HepG2 (cell line): ENCODE measurements around the gene TFF2. TPM values are rescaled to one million over a fixed set of nuclear protein-coding genes. Genes with fewer than 3 reads are reported as not detected.

Experiments
- CHD4 ChIP-seq: fragments of 200-600 bp; sonication (generic); IDR thresholded peaks from 2 replicates; pipeline ENCODE4 v1.7.0; 2017; ENCODE audit warnings: mild to moderate bottlenecking, low read length, borderline replicate concordance
- EP300 ChIP-seq, 3 experiments: sonication (generic) in 1 of 3; formaldehyde crosslinking in 1 of 3; IDR thresholded peaks; 2 replicates each; pipeline versions ENCODE4 v1.5.1 to v1.6.1; 2011 to 2020; ENCODE audit warnings: low read depth in 2 of 3, low read length in 2 of 3, borderline replicate concordance in 1 of 3, improper control_type of control experiment in 1 of 3, mild to moderate bottlenecking in 1 of 3, missing genetic modification reagents in 1 of 3, moderate library complexity in 1 of 3
- FUBP1 ChIP-seq: sonication (generic); formaldehyde crosslinking; IDR thresholded peaks from 2 replicates; pipeline ENCODE4 v1.5.1; 2020; ENCODE audit warnings: missing genetic modification reagents, mild to moderate bottlenecking, borderline replicate concordance
- HBP1 ChIP-seq: IDR thresholded peaks from 2 replicates; pipeline ENCODE4 v1.6.1; 2016; ENCODE audit warnings: low read depth, control low read depth
- HNF4A ChIP-seq: sonication (generic); formaldehyde crosslinking; IDR thresholded peaks from 2 replicates; pipeline ENCODE4 v1.4.0; 2020; ENCODE audit warnings: missing genetic modification reagents
- PBX3 ChIP-seq: sonication (generic); formaldehyde crosslinking; IDR thresholded peaks from 2 replicates; pipeline ENCODE4 v1.8.1; 2023; ENCODE audit warnings: missing genetic modification reagents, inconsistent platforms, borderline replicate concordance
- RCOR2 ChIP-seq: IDR thresholded peaks from 2 replicates; pipeline ENCODE4 v1.6.1; 2016; ENCODE audit warnings: missing biosample characterization, missing genetic modification reagents
- SOX13 ChIP-seq, 3 experiments: fragments of 450-650 bp in 1 of 3; sonication (generic) in 1 of 3; formaldehyde crosslinking in 1 of 3; IDR thresholded peaks in 2 of 3; conservative IDR thresholded peaks in 1 of 3; 2 replicates each; pipeline versions ENCODE4 v1.5.0 to v1.6.1; 2016 to 2020; ENCODE audit warnings: antibody characterized with exemption in 1 of 3, mild to moderate bottlenecking in 1 of 3, missing compliant biosample characterization in 1 of 3, missing genetic modification reagents in 1 of 3, moderate library complexity in 1 of 3
- ZMYM2 ChIP-seq: sonication (generic); formaldehyde crosslinking; IDR thresholded peaks from 2 replicates; pipeline ENCODE4 v1.8.0; 2022; ENCODE audit warnings: mild to moderate bottlenecking, missing genetic modification reagents
- ZMYM3 ChIP-seq: sonication (generic); formaldehyde crosslinking; IDR thresholded peaks from 2 replicates; pipeline ENCODE4 v1.5.1; 2020; ENCODE audit warnings: mild to moderate bottlenecking, missing genetic modification reagents
- ZNF710 ChIP-seq: sonication (generic); formaldehyde crosslinking; IDR thresholded peaks from 2 replicates; pipeline ENCODE4 v1.5.0; 2020; ENCODE audit warnings: mild to moderate bottlenecking, missing genetic modification reagents, borderline replicate concordance
- polyA plus RNA-seq, 8 experiments: library from polyadenylated mRNA; depleted of rRNA in 3 of 8; stranded (reverse) in 7 of 8; unstranded in 1 of 8; fragments of >200 nt; fragmentation: Illumina TruSeq in 4 of 8; extraction: Trizol in 4 of 8; gene quantifications; 2 replicates each; pipeline versions ENCODE4 v1.2.1 to v1.2.3, GENCODE V29; 2011 to 2016; ENCODE audit warnings: low read depth in 4 of 8, missing spikeins in 1 of 8, mixed read lengths in 1 of 8; ENCODE audit not compliant: insufficient read depth in 1 of 8
- total RNA-seq, 5 experiments: library from RNA; depleted of rRNA; stranded (reverse); fragments of >200 nt; fragmentation: Illumina TruSeq; extraction: Trizol; gene quantifications; 2 replicates each; pipeline ENCODE4 v1.2.3, GENCODE V29; 2016; ENCODE audit warnings: low read depth in 1 of 5

The TFF2 gene
- total and polyA plus RNA-seq, 2 of the 13 experiments (the other 11 are each of a cell fraction or from before 2014, with no cell fraction given): 1.5 TPM; not detected in 1

- TF ChIP-seq PBX3 (CRISPR knock-in tag) (no peak), FUBP1 (CRISPR knock-in tag) (no peak), CHD4 (peak; percentile 93; the same call in 1 of the 2 replicates), SOX13 (IDR thresholded peaks at IDR 0.05) (no peak), SOX13 (CRISPR knock-in tag; conservative IDR thresholded peaks at IDR 0.05 in 1 of 2, IDR thresholded peaks at IDR 0.05 in 1 of 2) (peak in 1 of 2 experiments; percentile 57; a peak in 1 of 4 replicates), ZMYM3 (peak; percentile 91), RCOR2 (CRISPR knock-in tag) (peak; percentile 66; the same call in 1 of the 2 replicates), EP300 (IDR thresholded peaks at IDR 0.05; ENCODE audit: low read depth in 2 of 2, low read length in 2 of 2) (peak in 1 of 2 experiments; percentile 6; a peak in 1 of 4 replicates), EP300 (CRISPR knock-in tag; IDR thresholded peaks at IDR 0.05; ENCODE audit: borderline replicate concordance) (no peak), HNF4A (CRISPR knock-in tag) (peak; percentile 25; the same call in 1 of the 2 replicates), HBP1 (CRISPR knock-in tag) (0 out of 2 replicates have a peak, but pooled peaks have one; percentile 25), ZMYM2 (CRISPR knock-in tag) (peak; percentile 47; the same call in 1 of the 2 replicates), ZNF710 (0 out of 2 replicates have a peak, but pooled peaks have one; percentile 2)
Measured at GRCh38 chr21:42314616-42315295, 36.0 kb downstream of the TFF2 start (continued).
